PC-3 (cell line): ENCODE results near the gene SLC1A6. TPM values are rescaled to one million over a fixed set of nuclear protein-coding genes. Genes with fewer than 3 reads are reported as not detected.

Experiments
- ATAC-seq: fragments of 200-7000 bp; cut with Tn5 transposase; 2 replicates; pipeline ENCODE4 v1.9.1; 2020; ENCODE audit warnings: mild to moderate bottlenecking, moderate library complexity
- BruUV-seq: library from RNA; stranded (reverse); fragments of 400-500 nt; replicated peaks from 2 replicates; lab custom pipeline; 2021; lab: Mats Ljungman, UMichigan
- CTCF ChIA-PET: fragments of 300-600 bp; sonication (Branson Sonifier 250); formaldehyde crosslinking; loops from one replicate; lab custom pipeline; 2022; ENCODE audit warnings: antibody characterized with exemption; lab: Charles Lee
- POLR2A ChIA-PET: fragments of 300-600 bp; sonication (Branson Sonifier 250); formaldehyde crosslinking; loops from one replicate; lab custom pipeline; 2022; ENCODE audit warnings: antibody characterized with exemption; ENCODE audit not compliant: unreplicated experiment; lab: Charles Lee
- DNase-seq: peaks from one replicate; pipeline ENCODE4 v3.0.0-alpha.2; 2015
- H2AFZ ChIP-seq: fragments of 300-600 bp; sonication (generic); 2 replicates; pipeline ENCODE4 v1.6.0; 2016; ENCODE audit warnings: antibody characterized with exemption, low read length
- H3F3A ChIP-seq: fragments of 300-600 bp; sonication (generic); one replicate; pipeline ENCODE4 v1.6.0; 2017; ENCODE audit warnings: antibody characterized with exemption, low read length, control low read depth, mild to moderate bottlenecking; ENCODE audit not compliant: unreplicated experiment
- H3K27ac ChIP-seq: fragments of 300-600 bp; sonication (generic); 2 replicates; pipeline ENCODE4 v1.5.1; 2016; ENCODE audit warnings: mild to moderate bottlenecking, low read length
- H3K27me3 ChIP-seq: fragments of 300-600 bp; sonication (generic); 2 replicates; pipeline ENCODE4 v1.6.1; 2016; ENCODE audit warnings: low read length, mixed read lengths
- H3K36me3 ChIP-seq: fragments of 300-600 bp; sonication (generic); 2 replicates; pipeline ENCODE4 v1.6.1; 2016; ENCODE audit warnings: low read depth, mixed run types, low read length, mixed read lengths
- H3K4me1 ChIP-seq: fragments of 300-600 bp; sonication (generic); 2 replicates; pipeline ENCODE4 v1.5.1; 2016; ENCODE audit warnings: low read length; ENCODE audit not compliant: insufficient read depth
- H3K4me2 ChIP-seq: fragments of 300-600 bp; sonication (generic); 2 replicates; pipeline ENCODE4 v1.6.0; 2016; ENCODE audit warnings: low read length
- H3K4me3 ChIP-seq: fragments of 300-600 bp; sonication (generic); 2 replicates; pipeline ENCODE4 v1.5.1; 2016; ENCODE audit warnings: mild to moderate bottlenecking, low read length, mixed read lengths
- H3K79me2 ChIP-seq: fragments of 300-600 bp; sonication (generic); 2 replicates; pipeline ENCODE4 v1.6.1; 2017; ENCODE audit warnings: low read length, mixed read lengths
- H3K9ac ChIP-seq: fragments of 300-600 bp; sonication (generic); 2 replicates; pipeline ENCODE4 v1.6.0; 2016; ENCODE audit warnings: mild to moderate bottlenecking, low read length
- H3K9me2 ChIP-seq: fragments of 300-600 bp; sonication (generic); replicated peaks from 2 replicates; pipeline ENCODE4 v1.6.1; 2016; ENCODE audit warnings: mixed run types, low read length, mixed read lengths
- H3K9me3 ChIP-seq: fragments of 300-600 bp; sonication (generic); 2 replicates; pipeline ENCODE4 v1.6.1; 2016; ENCODE audit warnings: low read length, mixed read lengths
- H4K20me1 ChIP-seq: fragments of 300-600 bp; sonication (generic); 2 replicates; pipeline ENCODE4 v1.6.1; 2016; ENCODE audit warnings: low read length, mixed read lengths
- EZH2 ChIP-seq: fragments of 300-600 bp; sonication (generic); IDR thresholded peaks from one replicate; pipeline ENCODE4 v1.6.1; 2017; ENCODE audit warnings: antibody characterized with exemption, mild to moderate bottlenecking, low read length; ENCODE audit not compliant: unreplicated experiment
- EZH2phosphoT487 ChIP-seq: fragments of 300-600 bp; sonication (generic); IDR thresholded peaks from 2 replicates; pipeline ENCODE4 v1.6.1; 2018; ENCODE audit warnings: mild to moderate bottlenecking, antibody characterized with exemption, low read length, borderline replicate concordance
- intact Hi-C: fragments of 100-400 bp; cut with micrococcal nuclease; formaldehyde crosslinking; loops from 2 replicates; pipeline ENCODE4 v1.9.0; 2023
- total RNA-seq: library from RNA; depleted of rRNA; stranded (reverse); fragments of >200 nt; gene quantifications from 2 replicates; pipeline ENCODE4 v1.2.3, GENCODE V29; 2014
- TF ChIP-seq, protein P1 (sequence below): fragments of 300-600 bp; sonication (generic); conservative IDR thresholded peaks from 2 replicates; pipeline ENCODE4 v1.5.1; 2017; ENCODE audit warnings: antibody characterized with exemption, low read depth, mild to moderate bottlenecking, low read length

Gene SLC1A6
- total RNA-seq, 1 experiment from 2014 or later, result 4.4 TPM

DNA sequence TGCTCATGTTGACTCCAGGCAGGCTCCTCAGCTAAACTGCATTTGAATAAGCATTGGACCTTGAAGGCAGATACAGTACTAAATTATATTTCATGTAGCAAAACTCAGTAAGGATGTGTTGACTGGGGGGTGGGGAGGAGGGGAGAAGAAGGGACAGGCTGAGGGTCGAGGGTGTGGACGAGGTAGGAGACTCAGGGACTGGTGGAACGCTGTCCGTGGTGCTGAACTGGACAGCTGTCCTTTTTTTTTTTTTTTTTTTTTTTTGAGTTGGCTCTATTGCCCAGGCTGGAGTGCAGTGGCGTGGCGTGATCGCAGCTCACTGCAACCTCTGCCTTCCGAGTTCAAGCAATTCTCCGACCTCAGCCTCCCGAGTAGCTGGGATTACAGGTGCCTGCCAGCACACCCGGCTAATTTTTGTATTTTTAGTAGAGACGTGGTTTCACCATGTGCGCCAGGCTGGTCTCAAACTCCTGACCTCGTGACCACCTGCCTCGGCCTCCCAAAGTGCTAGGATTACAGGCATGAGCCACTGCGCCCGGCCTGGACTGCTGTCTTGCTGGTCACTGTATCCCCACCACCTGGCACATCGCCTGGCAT is 36.4 kb upstream of the SLC1A6 start:
- Histone ChIP-seq H3K4me3 (no peak overlapping the region), H4K20me1 (no peaks in the 10 kb centered on the region), H3K4me1 (no peaks in the 10 kb centered on the region), H3K79me2 (no peaks in the 10 kb centered on the region), H3K27ac (no peak overlapping the region), H3K27me3 (no peaks in the 10 kb centered on the region), H3K4me2 (no peak overlapping the region), H3K9me2 (no peaks in the 10 kb centered on the region), H3K9me3 (no peaks in the 10 kb centered on the region), H3K36me3 (no peaks in the 10 kb centered on the region), H2AFZ (no peak overlapping the region), H3F3A (no peaks in the 10 kb centered on the region), H3K9ac (no peak overlapping the region)
- ATAC-seq, result no peak
- no TSS peak for BruUV-seq
- intact Hi-C loops, result no loop called here
- DNase-seq, result peak; percentile 42
- ChIA-PET POLR2A (no interaction called here), CTCF (interaction anchor here (0.6 kb wide), 2 partner anchors 10 to 33 kb away, joined by 7 read pairs; no protein-coding TSS in a partner anchor)
- TF ChIP-seq EZH2 (no peak), EZH2phosphoT487 (no peak)
- TF ChIP-seq, protein P1, sequence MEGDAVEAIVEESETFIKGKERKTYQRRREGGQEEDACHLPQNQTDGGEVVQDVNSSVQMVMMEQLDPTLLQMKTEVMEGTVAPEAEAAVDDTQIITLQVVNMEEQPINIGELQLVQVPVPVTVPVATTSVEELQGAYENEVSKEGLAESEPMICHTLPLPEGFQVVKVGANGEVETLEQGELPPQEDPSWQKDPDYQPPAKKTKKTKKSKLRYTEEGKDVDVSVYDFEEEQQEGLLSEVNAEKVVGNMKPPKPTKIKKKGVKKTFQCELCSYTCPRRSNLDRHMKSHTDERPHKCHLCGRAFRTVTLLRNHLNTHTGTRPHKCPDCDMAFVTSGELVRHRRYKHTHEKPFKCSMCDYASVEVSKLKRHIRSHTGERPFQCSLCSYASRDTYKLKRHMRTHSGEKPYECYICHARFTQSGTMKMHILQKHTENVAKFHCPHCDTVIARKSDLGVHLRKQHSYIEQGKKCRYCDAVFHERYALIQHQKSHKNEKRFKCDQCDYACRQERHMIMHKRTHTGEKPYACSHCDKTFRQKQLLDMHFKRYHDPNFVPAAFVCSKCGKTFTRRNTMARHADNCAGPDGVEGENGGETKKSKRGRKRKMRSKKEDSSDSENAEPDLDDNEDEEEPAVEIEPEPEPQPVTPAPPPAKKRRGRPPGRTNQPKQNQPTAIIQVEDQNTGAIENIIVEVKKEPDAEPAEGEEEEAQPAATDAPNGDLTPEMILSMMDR, result no peak

DNA sequence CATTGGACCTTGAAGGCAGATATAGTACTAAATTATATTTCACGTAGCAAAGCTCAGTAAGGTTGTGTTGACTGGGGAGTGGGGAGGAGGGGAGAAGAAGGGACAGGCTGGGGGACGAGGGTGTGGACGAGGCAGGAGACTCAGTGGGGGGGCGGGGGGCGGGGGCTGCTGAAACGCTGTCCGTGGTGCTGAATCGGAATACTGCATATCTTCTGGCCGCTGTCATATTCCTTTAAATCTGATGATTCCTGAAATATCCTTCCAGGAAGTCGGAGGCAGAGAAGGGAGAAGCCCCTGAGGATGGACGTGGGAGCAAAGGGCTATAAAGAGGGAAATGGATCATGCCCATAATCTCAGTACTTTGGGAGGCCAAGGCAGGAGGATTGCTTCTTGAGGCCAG is 34.9 kb upstream of the SLC1A6 start:
- no peaks in the 10 kb centered on the region for H3K79me2 ChIP-seq
- CTCF ChIA-PET, result no interaction called here
- ATAC-seq (no peak), DNase-seq (no peak)
- no TSS peak for BruUV-seq
- TF ChIP-seq, protein P1, result no peak
- TF ChIP-seq EZH2 (no peak), EZH2phosphoT487 (no peak)
- no peaks in the 10 kb centered on the region for H3K27me3 ChIP-seq
- POLR2A ChIA-PET, result no interaction called here
- H3K4me3 ChIP-seq, result no peak overlapping the region
- no peak overlapping the region for H3K4me2 ChIP-seq
- H2AFZ ChIP-seq, result no peak overlapping the region
- no peaks in the 10 kb centered on the region for H3K36me3 ChIP-seq
- H3K9ac ChIP-seq, result no peak overlapping the region
- H3F3A ChIP-seq, result no peaks in the 10 kb centered on the region
- no peaks in the 10 kb centered on the region for H3K9me3 ChIP-seq
- H4K20me1 ChIP-seq, result no peaks in the 10 kb centered on the region
- no peaks in the 10 kb centered on the region for H3K4me1 ChIP-seq
- intact Hi-C loops, result no loop called here
- H3K27ac ChIP-seq, result no peak overlapping the region
- no peaks in the 10 kb centered on the region for H3K9me2 ChIP-seq

DNA sequence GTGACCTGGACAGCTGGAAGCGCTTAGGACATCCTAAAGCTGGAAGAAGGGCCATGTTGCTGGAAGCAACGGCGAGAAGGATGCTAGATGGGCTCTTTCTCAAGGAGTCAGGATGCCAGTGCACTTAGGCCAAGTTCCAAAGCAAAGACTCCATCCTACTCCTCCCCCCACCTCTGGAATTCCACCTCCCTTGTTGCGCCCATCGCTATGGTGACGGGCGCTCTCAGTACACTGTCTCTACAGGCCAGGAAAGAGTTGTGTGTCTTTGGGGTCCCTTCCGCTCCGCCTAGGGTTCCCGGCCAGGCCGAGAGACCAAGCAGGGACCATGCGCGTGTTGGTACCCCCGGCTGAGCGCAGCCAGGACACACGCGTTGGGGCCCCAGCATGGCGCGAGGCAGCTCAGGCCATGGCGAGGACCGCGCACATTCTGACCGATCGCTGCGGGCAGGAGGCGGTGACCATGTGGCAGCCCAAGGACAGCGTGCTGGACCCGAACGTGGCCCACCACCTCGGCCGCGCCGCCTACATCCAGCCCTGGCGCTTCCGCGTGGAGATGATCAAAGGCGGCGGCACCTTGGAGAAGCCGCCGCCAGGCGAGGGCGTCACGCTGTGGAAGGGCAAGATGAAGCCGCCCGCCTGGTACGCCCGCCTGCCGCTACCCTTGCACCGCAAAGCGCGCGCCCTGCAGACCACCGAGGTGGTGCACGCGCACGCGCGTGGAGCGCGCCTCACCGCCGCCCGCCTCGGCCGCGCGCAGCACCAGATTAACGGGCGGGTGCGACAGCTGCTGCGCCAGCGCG is 31.0 kb upstream of the SLC1A6 start:
- no peaks in the 10 kb centered on the region for H3F3A ChIP-seq
- CTCF ChIA-PET, result no interaction called here

More for the DNA sequence above, 31.0 kb upstream of the SLC1A6 start:
- Histone ChIP-seq H3K27ac (no peak overlapping the region), H3K4me3 (no peak overlapping the region), H3K4me2 (no peak overlapping the region), H3K9me3 (no peaks in the 10 kb centered on the region), H3K79me2 (no peaks in the 10 kb centered on the region), H3K36me3 (no peaks in the 10 kb centered on the region), H4K20me1 (no peaks in the 10 kb centered on the region), H3K9ac (no peak overlapping the region), H3K9me2 (no peaks in the 10 kb centered on the region), H3K4me1 (no peaks in the 10 kb centered on the region), H3K27me3 (peaks cover 4% of the 10 kb centered on the region; the same call in 1 of the 2 replicates), H2AFZ (no peak overlapping the region)
- DNase-seq, result no peak
- ATAC-seq, result no peak
- TF ChIP-seq, protein P1, result no peak
- TF ChIP-seq EZH2phosphoT487, result no peak
- no peak for TF ChIP-seq EZH2
- POLR2A ChIA-PET, result no interaction called here
- BruUV-seq, result no TSS peak
- intact Hi-C loops, result no loop called here
